ENCODE measurements around the gene FAM25C. TPM values are rescaled to one million over a fixed set of nuclear protein-coding genes. Genes with fewer than 3 reads are reported as not detected.
"Not testable (repeated sequence)": the region's sequence is repeated elsewhere in the genome, so short reads cannot be mapped to it uniquely, and the experiment has no call there.

The FAM25C gene
- total and polyA plus RNA-seq, 2 of the 4 experiments (the other 2 are of a cell fraction) = not detected

- H2BK120ac ChIP-seq (ENCODE audit: low read depth, low read length); H2AK5ac ChIP-seq (ENCODE audit: low read depth, low read length); H3K9me1 ChIP-seq (ENCODE audit: insufficient read depth, low read length); H2BK20ac ChIP-seq (ENCODE audit: low read depth, low read length); H4K5ac ChIP-seq (ENCODE audit: low read depth, low read length); H3K4me2 ChIP-seq (ENCODE audit: low read depth, low read length); H3K4ac ChIP-seq (ENCODE audit: low read depth, low read length); H3K4me3 ChIP-seq (ENCODE audit: insufficient read depth, low read depth, low read length); dilution Hi-C loops (cut with HindIII; ENCODE audit: low sequenced_read_pairs, unreplicated experiment); H2BK15ac ChIP-seq (ENCODE audit: low read depth, low read length); H3K4me1 ChIP-seq (ENCODE audit: control insufficient read depth, insufficient read depth, low read length); H3K27me3 ChIP-seq (ENCODE audit: control insufficient read depth, insufficient read depth, low read length); H3K23ac ChIP-seq (ENCODE audit: low read depth, low read length); H3K79me1 ChIP-seq (ENCODE audit: low read depth in 1 of 2, low read length in 2 of 2); H3K14ac ChIP-seq (replicated peaks; ENCODE audit: low read depth, low read length); H2AK9ac ChIP-seq (replicated peaks; ENCODE audit: low read depth, low read length, poor library complexity); DNase-seq; BruUV-seq (replicated peaks); H3K27ac ChIP-seq (ENCODE audit: insufficient read depth, low read length); in situ Hi-C loops (cut with MboI; ENCODE audit: low sequenced_read_pairs); intact Hi-C loops (cut with micrococcal nuclease); ATAC-seq (ENCODE audit: low read depth); H3K36me3 ChIP-seq (ENCODE audit: control insufficient read depth, insufficient read depth, low read length); H4K91ac ChIP-seq (ENCODE audit: insufficient read depth, low read depth, low read length); H4K8ac ChIP-seq (ENCODE audit: low read depth in 2 of 2, low read length in 2 of 2); CTCF ChIA-PET; H2BK5ac ChIP-seq (ENCODE audit: low read depth, low read length, poor library complexity, severe bottlenecking); H3K56ac ChIP-seq (ENCODE audit: extremely low read depth, insufficient read depth, low read length); H4K20me1 ChIP-seq (ENCODE audit: insufficient read depth, low read length); H3K9me3 ChIP-seq (ENCODE audit: control insufficient read depth, insufficient read depth, low read length); H3K9ac ChIP-seq (ENCODE audit: low read depth, low read length); POLR2A ChIA-PET (ENCODE audit: unreplicated experiment); H3K18ac ChIP-seq (ENCODE audit: low read depth, low read length); H2AFZ ChIP-seq (replicated peaks; ENCODE audit: low read length, poor library complexity): not testable (repeated sequence)
- WGBS, 2 experiments (ENCODE audit: extremely low coverage in 2 of 2, insufficient read length in 1 of 2) = 100% methylated on average over 1 of the region's 12 CpGs; no CpG with 5 or more reads in 1 of the 2 experiments
Observed at GRCh38 chr10:47991706-47992105, 7.9 kb downstream of the FAM25C start.

GRCh38 chr10:47990097-47990496 lies 9.5 kb downstream of the FAM25C start:
- H3K9me3 ChIP-seq (ENCODE audit: control insufficient read depth, insufficient read depth, low read length); H2BK120ac ChIP-seq (ENCODE audit: low read depth, low read length); CTCF ChIA-PET; intact Hi-C loops (cut with micrococcal nuclease); H3K18ac ChIP-seq (ENCODE audit: low read depth, low read length); H4K91ac ChIP-seq (ENCODE audit: insufficient read depth, low read depth, low read length); H3K9ac ChIP-seq (ENCODE audit: low read depth, low read length); POLR2A ChIA-PET (ENCODE audit: unreplicated experiment); H3K14ac ChIP-seq (replicated peaks; ENCODE audit: low read depth, low read length); H3K23ac ChIP-seq (ENCODE audit: low read depth, low read length); H3K36me3 ChIP-seq (ENCODE audit: control insufficient read depth, insufficient read depth, low read length); ATAC-seq (ENCODE audit: low read depth); H3K4ac ChIP-seq (ENCODE audit: low read depth, low read length); H3K4me3 ChIP-seq (ENCODE audit: insufficient read depth, low read depth, low read length); H3K4me2 ChIP-seq (ENCODE audit: low read depth, low read length); H4K5ac ChIP-seq (ENCODE audit: low read depth, low read length); H2AK5ac ChIP-seq (ENCODE audit: low read depth, low read length); H4K8ac ChIP-seq (ENCODE audit: low read depth in 2 of 2, low read length in 2 of 2); H4K20me1 ChIP-seq (ENCODE audit: insufficient read depth, low read length); H2BK5ac ChIP-seq (ENCODE audit: low read depth, low read length, poor library complexity, severe bottlenecking); H3K56ac ChIP-seq (ENCODE audit: extremely low read depth, insufficient read depth, low read length); H3K4me1 ChIP-seq (ENCODE audit: control insufficient read depth, insufficient read depth, low read length); H2BK15ac ChIP-seq (ENCODE audit: low read depth, low read length); H3K79me1 ChIP-seq (ENCODE audit: low read depth in 1 of 2, low read length in 2 of 2); H2AFZ ChIP-seq (replicated peaks; ENCODE audit: low read length, poor library complexity); H3K27ac ChIP-seq (ENCODE audit: insufficient read depth, low read length); DNase-seq; H2BK20ac ChIP-seq (ENCODE audit: low read depth, low read length); H2AK9ac ChIP-seq (replicated peaks; ENCODE audit: low read depth, low read length, poor library complexity); H3K27me3 ChIP-seq (ENCODE audit: control insufficient read depth, insufficient read depth, low read length); dilution Hi-C loops (cut with HindIII; ENCODE audit: low sequenced_read_pairs, unreplicated experiment); H3K9me1 ChIP-seq (ENCODE audit: insufficient read depth, low read length); in situ Hi-C loops (cut with MboI; ENCODE audit: low sequenced_read_pairs); BruUV-seq (replicated peaks): not testable (repeated sequence)
- WGBS, 2 experiments (ENCODE audit: extremely low coverage in 2 of 2, insufficient read length in 1 of 2) = no CpG with 5 or more reads among the region's 1 CpG

All from IMR-90 (cell line).